ENCODE data around the gene BZW2.
A peak's percentile ranks its signal among the peaks of the same experiment; 100 is the strongest.
"Not testable (repeated sequence)": the region's sequence is repeated elsewhere in the genome, so short reads cannot be mapped to it uniquely, and the experiment has no call there.

The BZW2 gene

DNA sequence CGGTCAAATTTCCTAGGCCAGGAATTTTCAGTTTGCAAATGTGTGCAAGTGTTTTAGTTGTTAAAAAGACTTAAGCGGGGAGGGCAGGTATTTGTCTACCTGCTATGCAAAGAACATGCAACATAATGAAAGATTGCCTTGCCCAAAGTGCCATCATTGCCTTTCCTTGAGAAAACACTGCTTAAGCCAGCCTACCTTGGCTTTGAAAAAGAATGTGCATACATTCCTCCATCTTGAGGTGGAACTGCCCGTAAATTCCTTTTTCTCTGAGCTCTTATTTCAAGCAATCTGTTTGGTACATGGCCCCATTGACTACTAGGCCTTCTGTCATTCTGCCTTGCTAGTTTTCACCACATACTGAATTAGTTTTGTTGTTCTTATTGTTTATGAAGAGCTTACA lies 29.3 kb downstream of the BZW2 start:
- no peak for DNase-seq

DNA sequence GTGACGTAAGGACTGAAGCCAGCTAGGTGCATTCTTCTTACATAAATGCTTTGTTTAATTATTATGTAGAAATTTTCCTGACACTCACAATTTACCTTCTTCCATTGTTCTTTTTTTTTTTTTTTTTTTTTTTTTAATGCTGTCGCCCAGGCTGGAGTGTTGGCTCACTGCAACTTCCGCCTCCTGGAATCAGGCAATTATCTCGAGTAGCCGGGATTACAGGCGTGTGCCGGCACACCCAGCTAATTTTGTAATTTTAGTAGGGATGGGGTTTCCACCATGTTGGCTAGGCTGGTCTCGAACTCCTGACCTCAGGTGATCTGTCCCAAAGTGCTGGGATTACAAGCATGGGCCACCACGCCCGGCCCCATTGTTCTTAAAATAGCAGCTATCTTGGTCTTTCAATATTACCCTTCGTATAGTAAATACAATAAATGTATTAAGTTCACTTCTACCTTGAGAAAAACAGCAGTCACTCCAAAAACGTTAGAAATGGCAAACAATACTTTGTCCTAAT lies 32.1 kb downstream of the BZW2 start:
- DNase-seq: no peak

DNA sequence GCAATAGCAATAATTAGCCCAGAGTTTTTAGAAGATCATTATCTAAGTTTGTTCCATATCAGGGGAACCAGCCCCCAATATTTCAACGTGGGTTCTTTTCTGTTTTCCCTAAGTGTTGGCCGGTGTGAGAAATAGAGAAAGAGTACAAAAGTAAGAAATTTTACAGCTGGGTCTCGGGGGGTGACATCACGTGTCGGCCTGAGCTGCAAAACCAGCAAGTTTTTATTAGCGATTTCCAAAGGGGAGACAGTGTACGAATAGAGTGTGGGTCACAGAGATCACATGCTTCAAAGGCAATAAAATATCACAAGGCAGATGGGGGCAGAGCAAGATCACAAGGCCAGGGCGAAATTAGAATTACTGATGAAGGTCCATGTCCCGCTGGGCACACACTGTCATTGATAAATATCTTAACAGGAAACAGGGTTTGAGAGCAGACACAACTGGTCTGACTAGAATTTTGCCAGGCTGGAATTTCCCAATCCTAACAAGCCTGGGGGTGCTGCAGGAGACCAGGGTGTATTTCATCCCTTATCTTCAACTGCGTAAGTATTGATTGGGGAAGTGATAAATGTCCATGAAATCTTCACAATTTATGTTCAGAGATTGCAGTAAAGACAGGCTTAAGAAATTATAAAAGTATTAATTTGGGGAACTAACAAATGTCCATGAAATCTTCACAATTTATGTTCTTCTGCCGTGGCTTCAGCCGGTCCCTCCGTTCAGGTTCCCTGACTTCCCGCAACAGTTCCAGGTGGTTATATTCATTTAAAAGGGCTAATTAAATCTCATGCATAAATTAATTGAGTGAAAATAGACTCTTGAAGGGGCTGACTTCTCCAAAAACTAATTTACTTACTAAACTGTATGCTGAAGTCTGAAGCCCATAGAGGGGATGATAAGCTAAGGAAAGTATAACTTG lies 32.9 kb downstream of the BZW2 start:
- DNase-seq: not testable (repeated sequence)

DNA sequence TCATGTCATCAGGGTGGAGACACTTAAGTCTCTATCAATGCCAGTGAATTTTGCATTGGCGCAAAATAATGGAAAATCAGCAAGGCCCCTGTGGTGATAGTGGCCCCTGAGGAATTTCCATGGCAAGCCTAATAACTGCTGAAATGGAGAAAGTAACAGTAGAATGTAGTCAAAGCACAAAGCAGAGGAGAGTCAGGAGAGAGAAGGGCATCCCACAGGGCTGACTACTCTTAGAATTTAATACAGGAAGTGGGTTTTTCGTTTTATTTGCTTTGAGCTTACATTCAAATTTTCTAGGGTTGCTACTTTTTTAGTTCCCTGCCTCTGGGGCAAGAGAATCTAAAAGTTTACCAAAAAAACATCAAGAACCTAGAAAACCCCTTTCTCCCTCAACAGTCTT lies 39.0 kb downstream of the BZW2 start:
- no peak for DNase-seq

DNA sequence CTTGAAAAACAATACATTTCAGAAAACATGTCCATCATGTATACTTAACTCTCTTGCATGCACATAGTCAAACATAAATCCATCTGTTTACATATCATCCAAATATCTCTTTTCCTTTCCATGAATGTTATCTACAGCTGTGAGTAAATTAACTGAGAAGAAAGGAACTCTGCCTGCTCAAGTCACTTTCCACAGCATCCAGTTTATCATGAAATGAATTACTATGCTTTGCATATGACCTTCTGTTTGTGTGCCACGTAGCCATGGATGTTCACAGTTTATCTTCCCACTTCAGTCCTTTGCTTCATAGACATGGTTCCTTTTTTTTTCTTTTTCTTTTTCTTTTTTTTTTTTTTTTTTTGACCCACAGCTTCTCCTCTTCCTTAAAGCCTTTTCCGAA lies 39.6 kb downstream of the BZW2 start:
- DNase-seq: no peak

DNA sequence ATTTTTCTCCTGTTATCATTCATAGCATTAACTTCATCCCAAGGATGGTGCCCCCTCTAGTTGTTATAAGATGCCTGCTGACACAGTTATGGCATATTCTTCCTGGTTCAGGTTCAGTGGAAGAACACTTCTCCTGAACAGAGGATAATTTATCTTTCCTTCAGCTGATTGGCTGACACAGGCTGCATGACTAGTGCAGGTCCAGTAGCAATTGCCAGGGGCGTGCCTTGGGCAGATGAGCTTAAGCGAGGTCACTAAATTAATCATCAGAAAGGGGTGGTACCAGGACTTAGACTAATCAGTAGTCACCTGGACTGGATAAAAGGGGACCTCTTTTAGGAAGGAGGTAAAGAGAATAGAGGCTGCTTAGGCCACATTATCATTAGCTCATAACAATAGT lies 42.3 kb downstream of the BZW2 start:
- no peak for DNase-seq

DNA sequence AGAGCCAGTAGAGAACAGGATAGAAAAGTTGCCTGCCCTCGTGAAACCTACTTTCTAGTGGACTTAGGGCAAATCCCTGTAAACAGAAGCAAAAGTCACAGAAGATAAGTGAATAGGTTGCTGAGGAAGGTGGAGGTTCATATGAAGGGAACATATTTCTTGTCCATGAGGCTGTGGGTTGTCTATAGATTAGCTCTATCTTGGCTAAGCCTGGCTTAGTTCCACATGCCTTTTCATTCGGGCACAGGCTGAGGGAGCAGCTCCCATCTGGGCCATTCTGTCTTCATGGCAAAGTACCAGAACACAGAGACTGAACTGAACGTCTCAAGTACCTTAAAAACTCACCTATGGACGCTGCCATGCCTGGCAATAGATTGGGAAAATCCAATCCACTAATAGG lies 45.3 kb downstream of the BZW2 start:
- no peak for DNase-seq

DNA sequence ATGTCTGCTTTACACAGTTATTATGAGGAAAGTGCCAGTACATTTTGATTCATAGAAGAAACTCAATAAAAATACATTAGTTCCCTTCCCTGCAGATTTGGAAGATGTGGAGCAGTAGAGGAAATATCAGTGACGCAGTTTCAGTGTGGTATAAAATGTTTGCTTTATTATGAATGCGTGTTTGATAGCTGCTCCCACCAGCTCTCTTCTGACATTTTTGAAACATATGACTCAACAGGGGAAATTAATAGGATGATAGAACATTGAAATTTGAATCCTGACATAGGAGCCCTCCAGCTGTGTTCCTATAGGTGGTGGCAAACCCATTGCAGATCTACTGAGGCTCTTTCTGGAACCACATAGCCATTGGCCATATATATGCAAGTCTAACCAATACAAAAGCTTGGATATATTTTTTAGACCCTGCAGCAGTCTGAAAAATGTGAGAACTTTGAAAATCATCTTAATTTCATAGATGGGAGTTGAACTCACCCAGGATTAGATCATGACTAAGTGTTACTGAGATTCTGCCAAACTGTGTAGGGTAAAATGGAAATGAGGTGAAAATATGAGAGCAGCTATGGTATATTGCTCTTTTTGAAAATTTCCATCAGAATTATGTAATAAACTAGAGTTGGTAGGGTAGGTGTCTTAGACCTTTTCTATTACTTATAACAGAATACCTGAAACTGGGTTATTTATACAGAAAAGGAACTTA lies 47.8 kb downstream of the BZW2 start:
- DNase-seq: no peak

DNA sequence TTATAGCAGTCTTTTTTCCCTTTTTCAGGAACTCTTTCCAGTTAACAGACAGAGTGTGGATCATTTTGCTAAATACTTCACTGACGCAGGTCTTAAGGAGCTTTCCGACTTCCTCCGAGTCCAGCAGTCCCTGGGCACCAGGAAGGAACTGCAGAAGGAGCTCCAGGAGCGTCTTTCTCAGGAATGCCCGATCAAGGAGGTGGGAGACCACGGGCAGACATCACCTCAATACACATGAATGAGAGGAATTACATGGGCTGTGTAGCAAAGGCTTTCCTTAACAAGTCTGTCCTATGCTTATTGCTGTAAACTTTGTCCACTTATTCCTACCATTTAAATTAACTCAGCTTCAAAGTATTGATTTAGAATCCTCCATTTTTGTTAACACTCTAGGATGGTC lies 48.8 kb downstream of the BZW2 start:
- no peak for DNase-seq

DNA sequence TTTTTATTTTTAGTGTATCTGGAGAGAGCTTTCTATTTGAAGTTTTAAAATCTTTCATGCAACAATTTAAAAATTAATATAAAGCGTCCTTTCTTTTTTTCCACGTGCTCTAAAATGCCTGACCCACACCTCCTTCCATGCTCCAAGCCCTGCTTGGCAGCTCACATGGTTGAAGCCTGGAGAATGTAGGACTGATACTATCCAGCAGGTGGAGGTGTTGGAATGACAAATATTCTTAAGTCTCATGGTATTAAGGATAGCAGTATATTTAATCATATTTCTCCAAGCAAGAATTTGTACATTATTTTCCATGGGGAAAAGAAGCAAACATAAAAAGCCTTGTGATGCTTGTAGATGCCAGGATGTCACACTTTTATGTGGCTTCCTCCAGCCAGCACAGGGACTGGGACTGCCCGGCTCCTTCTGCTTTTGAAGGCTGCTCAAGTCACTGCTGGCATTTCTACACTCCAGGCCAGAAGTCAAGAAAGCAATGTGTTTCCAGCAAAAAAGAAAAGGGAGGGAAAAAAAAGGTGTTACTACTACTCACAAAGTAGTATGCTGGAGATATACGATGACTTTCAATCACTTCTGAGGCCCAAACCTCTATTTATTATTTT lies 49.7 kb downstream of the BZW2 start:
- peak; percentile 63 for DNase-seq

DNA sequence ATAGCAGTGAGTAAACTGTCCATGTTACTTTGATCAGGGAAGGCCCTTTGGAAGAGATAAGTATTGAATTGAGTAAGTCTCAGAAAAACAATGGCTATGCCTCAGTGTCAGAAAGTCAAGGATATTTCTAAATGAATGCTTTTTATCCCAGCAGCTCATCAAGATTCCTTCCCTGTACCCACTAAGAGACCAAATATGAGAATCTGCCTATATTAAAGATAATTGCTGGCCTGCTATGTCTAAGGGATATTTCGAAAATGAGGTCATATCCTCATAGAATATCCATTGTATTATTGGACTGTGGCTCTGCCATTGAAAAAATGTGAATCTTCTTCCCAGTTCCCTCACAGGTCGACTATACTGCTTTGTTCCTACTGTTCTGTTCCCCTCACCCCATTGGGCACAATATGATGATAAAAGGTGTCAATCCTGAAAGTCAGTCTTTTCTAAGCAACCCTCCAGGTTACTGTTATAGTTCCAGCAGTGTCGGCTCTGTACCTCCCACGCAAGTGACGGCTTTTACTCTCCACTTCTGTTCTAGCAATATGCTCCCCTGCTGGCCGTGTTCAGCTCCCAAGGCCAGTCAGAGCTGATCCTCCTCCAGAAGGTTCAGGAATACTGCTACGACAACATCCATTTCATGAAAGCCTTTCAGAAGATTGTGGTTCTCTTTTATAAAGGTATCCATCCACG lies 51.7 kb downstream of the BZW2 start:
- peak; percentile 59 for DNase-seq

DNA sequence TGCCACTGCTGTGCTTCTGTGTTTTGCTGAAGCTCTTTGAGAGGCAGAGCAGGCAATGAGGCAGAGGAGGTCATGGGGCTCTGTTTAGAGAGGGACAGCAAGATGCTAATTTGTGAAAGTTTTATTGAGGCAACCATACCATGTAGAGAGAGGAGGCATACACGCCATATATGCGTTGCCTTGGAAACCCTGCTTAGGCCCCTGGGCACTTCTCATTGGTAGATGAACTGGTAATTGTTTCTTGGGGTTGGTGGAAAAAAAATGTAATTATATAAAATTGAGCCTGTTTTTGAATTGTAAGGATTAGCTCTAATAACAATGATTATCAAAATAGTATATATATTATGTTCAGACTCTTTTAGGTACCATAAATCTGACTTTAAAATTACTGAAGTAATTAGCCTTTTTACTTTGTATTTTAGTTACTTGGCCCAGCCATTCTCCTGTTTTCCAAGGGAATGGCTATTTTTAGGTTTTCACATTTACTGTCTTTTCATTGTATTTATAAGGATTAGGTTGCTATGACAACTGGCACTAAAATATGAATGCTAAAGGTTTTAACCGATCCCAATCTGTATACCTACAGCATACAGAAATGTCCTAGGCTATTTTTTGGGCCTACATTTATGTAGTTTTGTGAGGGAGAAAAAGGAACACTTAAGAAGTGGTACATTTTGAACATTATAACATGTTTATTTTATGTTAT lies 52.4 kb downstream of the BZW2 start:
- no peak for DNase-seq

DNA sequence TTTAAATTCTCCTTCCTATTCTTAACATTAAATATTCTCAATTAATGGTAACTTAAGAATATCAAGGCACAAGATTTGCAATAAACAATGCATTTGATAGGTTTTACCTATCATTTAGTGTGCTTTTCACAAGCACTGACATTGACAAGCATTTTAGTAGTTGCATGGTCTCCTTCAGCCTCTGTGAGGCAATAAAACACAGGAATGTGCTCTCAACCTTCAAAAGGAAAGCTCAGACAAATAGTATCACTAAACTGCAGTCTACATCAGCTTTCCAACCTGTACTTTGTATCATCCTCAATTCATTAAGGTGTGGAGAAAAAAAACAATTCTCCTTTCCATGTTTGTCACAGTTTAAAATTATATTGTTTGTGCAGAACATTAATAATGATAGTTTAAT lies 56.5 kb downstream of the BZW2 start:
- no peak for DNase-seq

DNA sequence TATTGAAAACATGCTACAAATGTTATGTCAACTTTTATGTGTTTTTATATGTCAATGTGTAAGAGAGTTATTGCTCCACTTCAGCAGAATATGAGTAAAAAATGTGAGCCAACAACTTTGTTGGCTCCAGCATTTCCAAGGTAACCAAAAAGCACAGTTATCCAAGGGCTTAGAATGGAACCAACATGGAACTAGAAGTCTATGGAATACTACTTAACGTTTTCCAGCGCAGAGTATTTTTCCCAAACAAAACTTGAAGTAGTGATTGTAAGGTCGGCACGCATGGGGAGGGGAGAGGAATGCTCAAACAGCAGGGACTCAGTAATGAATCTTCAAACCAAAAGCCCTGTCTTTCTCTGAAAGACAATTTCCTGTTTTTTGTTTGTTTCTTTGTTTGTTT lies 62.5 kb downstream of the BZW2 start:
- peak; percentile 22 for DNase-seq

DNA sequence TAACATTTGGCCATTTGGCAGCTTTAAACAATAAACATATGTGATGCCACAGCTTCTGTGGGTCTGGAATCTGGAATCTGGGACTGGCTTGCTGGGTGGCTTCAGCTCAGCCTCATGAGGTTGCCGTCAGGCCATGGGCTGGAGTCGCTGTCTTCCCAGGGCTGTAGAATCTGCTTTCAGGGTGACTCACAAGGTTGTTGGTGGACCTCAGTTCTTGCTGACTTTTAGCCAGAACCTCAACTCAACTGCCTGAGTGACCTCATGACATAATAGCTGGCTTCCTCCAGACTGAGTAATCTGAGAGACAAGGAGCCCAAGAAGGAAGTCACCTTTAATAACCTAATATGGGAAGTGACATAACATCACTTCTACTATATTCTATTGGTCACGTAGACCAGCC lies 63.0 kb downstream of the BZW2 start:
- peak; percentile 96 for DNase-seq

DNA sequence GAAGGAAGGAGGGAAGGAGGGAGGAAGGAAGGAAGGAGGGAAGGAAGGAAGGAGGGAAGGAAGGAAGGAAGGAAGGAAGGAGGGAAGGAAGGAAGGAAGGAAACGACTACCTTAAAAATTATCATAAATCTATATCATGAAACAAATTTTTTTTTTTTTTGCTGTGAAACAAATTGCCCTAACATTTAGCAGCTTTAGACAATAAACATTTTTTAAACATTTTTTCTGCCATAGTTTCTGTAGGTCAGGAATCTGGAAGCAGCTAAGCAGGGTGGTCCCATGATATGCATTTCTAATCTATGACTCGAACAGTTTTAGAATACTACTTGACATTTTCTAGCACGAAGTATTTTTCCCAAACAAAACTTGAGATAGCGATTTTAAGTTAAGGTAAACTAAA lies 64.7 kb downstream of the BZW2 start:
- DNase-seq: peak; percentile 50

DNA sequence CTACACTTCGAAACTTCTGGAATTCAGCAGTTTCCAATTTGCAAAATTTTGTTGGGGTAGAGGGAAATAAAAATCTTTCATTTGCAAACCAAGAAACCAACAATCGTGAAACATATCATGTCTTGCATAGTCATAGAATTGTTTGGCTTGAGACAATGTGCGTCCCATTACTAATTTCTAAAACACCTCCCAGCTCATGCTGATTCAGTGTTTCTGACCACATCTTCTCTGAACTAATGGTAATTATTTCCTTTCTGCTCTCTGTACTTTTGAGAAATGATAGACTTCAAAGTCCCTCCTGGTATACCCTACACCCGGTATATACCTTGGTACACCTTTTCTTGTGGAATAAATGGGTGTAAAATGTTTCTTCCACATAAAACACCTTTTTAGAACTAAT lies 65.7 kb downstream of the BZW2 start:
- DNase-seq: peak; percentile 68

DNA sequence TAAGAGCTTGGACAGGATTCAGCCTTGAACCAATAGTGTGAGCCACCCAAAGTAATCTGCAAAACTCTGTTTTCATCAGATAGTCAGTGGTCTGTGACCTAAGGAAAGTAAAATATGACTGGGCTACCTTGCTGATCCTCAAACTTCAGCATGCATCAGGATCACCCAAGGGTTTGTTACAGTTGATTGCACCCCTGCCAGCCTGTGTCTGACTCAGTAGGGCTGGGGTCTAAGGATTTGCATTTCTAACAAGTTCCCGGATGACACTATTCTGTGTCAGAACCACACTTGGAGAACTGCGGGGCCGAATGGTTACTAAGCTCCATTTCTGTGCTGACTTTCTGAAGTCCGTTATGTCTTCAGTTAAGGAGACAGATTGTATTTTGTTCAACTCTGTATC lies 66.9 kb downstream of the BZW2 start:
- peak; percentile 64 for DNase-seq

DNA sequence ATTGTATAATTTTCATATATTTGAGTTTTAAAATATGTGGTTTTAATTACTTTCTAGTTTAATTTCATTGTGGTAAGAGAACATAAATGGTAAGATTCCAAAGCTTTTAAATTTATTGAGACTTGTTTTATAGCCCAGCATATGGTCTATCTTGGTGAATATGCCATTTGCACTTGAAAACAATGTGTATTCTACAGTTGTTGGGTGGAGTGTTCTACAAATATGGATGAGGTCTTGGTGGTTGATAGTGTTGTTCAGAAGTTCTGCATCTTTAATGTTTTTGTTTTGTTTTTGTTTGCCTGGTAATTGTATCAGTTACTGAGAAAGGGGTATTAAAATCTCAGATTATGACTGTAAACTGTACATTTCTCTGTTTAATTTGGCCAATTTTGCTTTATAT lies 69.9 kb downstream of the BZW2 start:
- DNase-seq: no peak

DNA sequence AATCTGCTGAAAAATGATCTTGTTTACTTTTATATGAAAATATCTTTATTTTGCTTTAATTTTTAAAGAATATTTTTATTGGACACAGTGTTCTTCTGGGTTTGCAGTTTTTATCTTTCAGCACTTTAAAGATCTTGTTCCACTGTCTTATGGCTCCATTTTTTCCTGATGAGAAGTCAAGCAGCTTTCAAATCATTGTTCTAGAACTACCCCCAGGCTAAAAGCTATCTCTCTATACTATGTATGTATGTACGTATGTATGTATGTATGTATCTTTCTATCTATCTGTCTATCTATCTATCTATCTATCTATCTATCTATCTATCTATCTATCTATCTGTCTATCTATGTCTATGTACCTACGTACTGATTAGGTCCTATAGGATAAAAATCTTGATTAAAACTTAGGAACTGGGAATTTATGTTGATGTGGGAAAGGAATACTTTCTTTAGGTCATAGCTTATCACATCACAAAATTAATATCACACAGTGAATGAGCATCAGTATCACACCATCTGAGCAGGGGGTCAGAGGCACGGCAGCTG lies 72.2 kb downstream of the BZW2 start:
- no peak for DNase-seq

DNA sequence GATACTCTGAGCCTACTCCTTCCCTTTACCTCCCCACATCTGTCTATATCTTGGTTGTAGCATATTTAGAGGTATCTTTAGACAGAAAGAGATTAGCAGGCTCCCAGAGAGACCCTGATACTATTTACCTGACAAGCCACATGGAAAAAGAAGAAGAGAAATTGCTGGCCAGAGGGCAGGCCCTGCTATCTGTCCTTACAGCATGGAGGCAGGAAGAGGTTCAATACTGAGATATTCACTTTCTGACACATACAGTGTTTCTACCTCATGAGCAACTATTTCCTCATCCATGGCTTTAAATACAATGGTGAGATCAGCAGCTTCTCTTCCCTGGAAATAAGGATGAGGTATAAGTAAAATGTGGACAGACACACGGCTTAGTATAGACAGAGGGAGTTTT lies 73.7 kb downstream of the BZW2 start:
- no peak for DNase-seq

DNA sequence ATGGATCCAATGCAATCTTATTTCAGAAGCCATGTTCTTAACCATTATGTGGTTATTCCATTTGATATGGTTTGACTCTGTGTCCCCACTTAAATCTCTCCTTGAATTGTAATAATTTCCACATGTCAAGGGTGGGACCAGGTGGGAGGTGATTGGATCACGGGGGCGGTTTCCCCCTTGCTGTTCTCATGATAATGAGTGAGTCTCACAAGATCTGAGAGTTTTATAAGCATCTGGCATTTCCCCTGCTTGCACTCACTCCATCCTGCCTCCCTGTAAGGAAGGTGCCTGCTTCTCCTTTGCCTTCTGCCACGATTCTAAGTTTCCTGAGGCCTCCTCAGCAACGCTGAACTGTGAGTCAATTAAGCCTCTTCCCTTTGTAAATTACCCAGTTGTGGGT lies 75.6 kb downstream of the BZW2 start:
- DNase-seq: no peak

All from fibroblast of skin of abdomen (primary cell).